Hepatocyte (in vitro differentiated cells): ENCODE data around the gene STK24.

ENCODE experiments used
- EZH2 ChIP-seq: fragments of 200-600 bp; sonication (generic); IDR thresholded peaks from 2 replicates; pipeline ENCODE4 v1.6.1; 2016; ENCODE audit warnings: antibody characterized with exemption, mild to moderate bottlenecking, borderline replicate concordance
- EZH2phosphoT487 ChIP-seq: fragments of 200-600 bp; sonication (generic); IDR thresholded peaks from one replicate; pipeline ENCODE4 v1.6.1; 2018; ENCODE audit warnings: antibody characterized with exemption, mild to moderate bottlenecking, low read depth, moderate library complexity; ENCODE audit not compliant: unreplicated experiment, severe bottlenecking
- TF ChIP-seq, protein P1 (sequence below): fragments of 200-600 bp; sonication (generic); IDR thresholded peaks from 2 replicates; pipeline ENCODE4 v1.5.1; 2016; ENCODE audit warnings: antibody characterized with exemption, mild to moderate bottlenecking; ENCODE audit not compliant: poor library complexity

- TF ChIP-seq, protein P1, sequence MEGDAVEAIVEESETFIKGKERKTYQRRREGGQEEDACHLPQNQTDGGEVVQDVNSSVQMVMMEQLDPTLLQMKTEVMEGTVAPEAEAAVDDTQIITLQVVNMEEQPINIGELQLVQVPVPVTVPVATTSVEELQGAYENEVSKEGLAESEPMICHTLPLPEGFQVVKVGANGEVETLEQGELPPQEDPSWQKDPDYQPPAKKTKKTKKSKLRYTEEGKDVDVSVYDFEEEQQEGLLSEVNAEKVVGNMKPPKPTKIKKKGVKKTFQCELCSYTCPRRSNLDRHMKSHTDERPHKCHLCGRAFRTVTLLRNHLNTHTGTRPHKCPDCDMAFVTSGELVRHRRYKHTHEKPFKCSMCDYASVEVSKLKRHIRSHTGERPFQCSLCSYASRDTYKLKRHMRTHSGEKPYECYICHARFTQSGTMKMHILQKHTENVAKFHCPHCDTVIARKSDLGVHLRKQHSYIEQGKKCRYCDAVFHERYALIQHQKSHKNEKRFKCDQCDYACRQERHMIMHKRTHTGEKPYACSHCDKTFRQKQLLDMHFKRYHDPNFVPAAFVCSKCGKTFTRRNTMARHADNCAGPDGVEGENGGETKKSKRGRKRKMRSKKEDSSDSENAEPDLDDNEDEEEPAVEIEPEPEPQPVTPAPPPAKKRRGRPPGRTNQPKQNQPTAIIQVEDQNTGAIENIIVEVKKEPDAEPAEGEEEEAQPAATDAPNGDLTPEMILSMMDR, result no peak
- TF ChIP-seq EZH2phosphoT487 (no peak), EZH2 (no peak)
These were observed 118.5 kb downstream of the STK24 start for GRCh38 chr13:98458431-98458830.
